Fibroblast of mammary gland (primary cell): ENCODE measurements around the gene DNASE1L2.
A peak's percentile ranks its signal among the peaks of the same experiment; 100 is the strongest.
"Not testable (repeated sequence)": the region's sequence is repeated elsewhere in the genome, so short reads cannot be mapped to it uniquely, and the experiment has no call there.

Source experiments
- DNase-seq: peaks from one replicate; pipeline ENCODE4 v3.0.0-alpha.2; 2010; ENCODE audit warnings: low read depth
- H3K4me3 ChIP-seq: 2 replicates; pipeline ENCODE4 v1.5.1; 2011; ENCODE audit warnings: low read depth, mild to moderate bottlenecking, low read length, moderate library complexity; ENCODE audit not compliant: control insufficient read depth
- CTCF ChIP-seq: conservative IDR thresholded peaks from 2 replicates; pipeline ENCODE4 v1.5.1; 2011; ENCODE audit warnings: low read depth, low read length, inconsistent platforms; ENCODE audit not compliant: control insufficient read depth, insufficient read depth

Gene DNASE1L2

GRCh38 chr16:2238838-2239675, 2.8 kb downstream of the DNASE1L2 start:
- H3K4me3 ChIP-seq = no peak overlapping the region
- TF ChIP-seq CTCF = no peak
- peak; percentile 57 for DNase-seq

DNA sequence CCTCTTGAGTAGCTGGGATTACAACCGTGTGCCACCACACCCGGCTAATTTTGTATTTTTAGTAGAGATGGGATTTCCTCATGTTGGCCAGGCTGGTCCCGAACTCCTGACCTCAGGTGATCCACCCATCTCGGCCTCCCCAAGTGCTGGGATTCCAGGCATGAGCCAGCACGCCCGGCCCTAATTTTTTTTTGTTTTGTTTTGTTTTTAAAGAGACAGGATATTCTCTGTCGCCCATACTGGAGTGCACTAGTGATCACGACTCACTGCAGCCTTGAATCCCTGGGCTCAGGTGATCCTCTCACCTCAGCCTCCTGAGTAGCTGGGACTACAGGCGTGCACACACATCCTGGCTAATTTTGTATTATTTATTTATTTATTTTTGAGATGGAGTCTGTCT, 4.1 kb downstream of the DNASE1L2 start:
- not testable (repeated sequence) for H3K4me3 ChIP-seq, DNase-seq

GRCh38 chr16:2242598-2242997, 6.4 kb downstream of the DNASE1L2 start:
- H3K4me3 ChIP-seq = no peak overlapping the region
- DNase-seq = no peak
- no peak for TF ChIP-seq CTCF

GRCh38 chr16:2243031-2243528, 6.8 kb downstream of the DNASE1L2 start:
- no peak for DNase-seq
- H3K4me3 ChIP-seq = no peak overlapping the region
- TF ChIP-seq CTCF = no peak

DNA sequence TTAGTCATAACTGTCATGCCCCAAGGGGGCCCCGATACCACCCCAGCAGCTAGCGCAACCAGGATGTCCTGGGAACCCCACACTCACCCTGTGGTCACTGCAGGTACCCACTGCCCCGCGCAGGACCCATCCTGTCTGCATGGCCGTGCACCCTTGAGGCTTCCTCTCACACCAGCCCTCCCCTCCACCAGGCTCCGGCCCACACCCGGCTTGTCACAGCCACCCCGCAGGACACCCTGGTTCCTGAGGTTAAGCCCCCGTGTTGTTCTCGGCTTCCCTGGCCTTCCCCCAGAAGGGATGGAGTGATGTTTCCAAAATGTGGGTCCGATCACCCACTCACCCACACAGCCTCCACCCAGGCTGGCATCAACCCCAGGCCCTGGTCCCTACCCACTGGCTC, 7.5 kb downstream of the DNASE1L2 start:
- no peak for DNase-seq
- no peak overlapping the region for H3K4me3 ChIP-seq
- no peak for TF ChIP-seq CTCF

DNA sequence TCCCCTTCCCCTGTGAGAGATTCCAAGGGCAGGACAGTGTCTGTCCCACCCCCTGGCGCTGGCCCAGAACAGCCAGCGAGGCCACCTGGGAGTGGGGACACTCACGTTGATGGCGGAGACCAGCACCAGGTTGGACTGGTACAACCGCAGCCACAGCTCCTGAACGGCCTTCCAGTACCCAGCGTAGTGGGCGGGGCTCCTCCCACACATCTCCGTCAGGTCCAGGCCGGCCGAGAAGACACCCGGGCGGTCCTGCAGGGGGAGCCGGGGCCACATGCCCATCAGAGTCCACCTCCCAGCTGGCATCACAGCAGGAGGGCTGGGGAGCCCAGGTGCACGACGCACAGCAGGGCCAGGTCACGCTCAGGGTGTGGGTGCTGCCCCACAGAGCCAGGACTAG, 8.1 kb downstream of the DNASE1L2 start:
- TF ChIP-seq CTCF = no peak
- no peak for DNase-seq
- H3K4me3 ChIP-seq = no peak overlapping the region

DNA sequence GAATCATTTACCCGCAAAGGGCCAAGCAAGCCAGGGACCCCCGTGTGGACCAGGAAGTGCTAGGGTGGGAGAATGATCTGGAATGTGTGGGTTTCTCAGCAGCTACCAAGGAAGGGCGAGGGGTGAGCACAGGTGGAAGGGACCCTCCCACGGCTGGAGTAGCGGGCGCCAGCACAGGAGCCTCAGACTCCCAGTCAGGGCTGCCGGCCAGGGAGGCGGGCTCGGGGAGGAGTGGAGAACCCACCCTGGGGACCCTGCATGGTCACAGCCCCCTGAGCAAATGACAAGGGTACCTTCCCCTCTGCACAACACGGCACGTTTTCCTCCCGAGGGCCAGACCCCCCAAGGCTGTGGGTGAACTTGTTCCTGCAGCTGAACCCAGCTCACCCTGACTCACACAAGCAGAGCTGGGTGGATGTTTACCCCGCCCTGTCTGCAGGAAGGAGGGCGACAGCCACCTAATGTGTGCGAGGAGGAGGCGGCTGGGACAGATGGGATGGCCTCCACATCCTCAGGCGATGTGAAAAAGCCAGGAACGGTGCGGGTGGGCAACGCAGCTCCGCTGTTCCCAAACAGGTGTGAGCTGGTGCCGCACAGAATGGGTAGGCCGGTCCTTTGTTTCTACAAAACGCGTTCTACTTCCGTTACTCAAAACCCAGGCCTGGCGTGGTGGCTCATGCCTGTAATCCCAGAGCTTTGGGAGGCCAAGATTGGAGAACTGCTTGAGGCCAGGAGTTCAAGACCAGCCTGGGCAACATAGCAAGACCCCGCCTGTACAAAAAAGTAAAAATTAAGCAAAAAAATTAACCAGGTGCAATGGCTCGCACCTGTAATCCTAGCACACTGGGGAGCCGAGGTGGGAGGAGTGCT, 8.9 kb downstream of the DNASE1L2 start:
- no peak for TF ChIP-seq CTCF
- no peak for DNase-seq
- H3K4me3 ChIP-seq = no peak overlapping the region
